HG02623 (cell line): ENCODE measurements around the gene SLC25A39.

Experiments used
- ATAC-seq: cut with Tn5 transposase; IDR thresholded peaks from one replicate; pipeline ENCODE4 v1.9.1; 2021; ENCODE audit warnings: moderate library complexity; ENCODE audit not compliant: unreplicated experiment

The SLC25A39 gene

GRCh38 chr17:44314869-44315661 lies 9.6 kb downstream of the SLC25A39 start:
- no peak for ATAC-seq

DNA sequence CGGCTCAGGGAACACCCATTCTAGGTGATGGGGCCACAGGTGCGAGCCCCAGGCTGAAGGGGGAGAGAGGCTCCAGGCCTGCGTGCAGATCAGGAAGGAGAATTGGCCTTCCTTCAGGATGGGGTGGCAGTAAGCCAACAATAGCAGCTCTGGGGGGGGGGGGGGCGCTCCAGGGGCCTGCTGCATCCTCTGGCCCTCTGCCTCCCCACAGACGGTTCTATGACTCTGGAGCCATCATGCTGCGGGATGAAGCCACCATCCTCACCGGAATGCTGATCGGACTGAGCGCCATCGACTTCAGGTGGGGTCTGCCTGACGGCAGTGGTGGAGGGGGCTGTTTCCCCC lies 10.1 kb downstream of the SLC25A39 start:
- ATAC-seq, result no peak

DNA sequence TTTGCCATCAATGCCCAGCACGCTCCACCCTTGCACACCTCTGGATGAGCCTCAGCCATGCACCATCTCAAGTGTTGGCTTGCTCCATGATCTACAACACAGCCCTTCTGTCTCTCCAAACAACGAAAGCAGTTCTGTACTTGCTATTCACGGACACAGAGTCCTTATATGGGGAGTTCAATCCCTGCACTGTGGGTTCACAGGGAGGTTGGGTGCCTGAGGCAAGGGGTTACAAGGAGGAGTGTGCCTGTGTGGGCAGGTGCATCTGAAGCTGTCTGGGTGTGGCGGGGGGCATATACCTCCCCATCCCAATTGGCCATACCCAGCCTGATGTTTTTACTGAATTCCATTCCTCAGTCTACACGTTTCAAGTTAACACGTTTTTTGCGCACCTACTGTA lies 10.6 kb downstream of the SLC25A39 start:
- no peak for ATAC-seq

GRCh38 chr17:44312396-44313104 lies 12.1 kb downstream of the SLC25A39 start:
- no peak for ATAC-seq

- no peak for ATAC-seq
Observed at GRCh38 chr17:44311562-44312181, 13.0 kb downstream of the SLC25A39 start.

DNA sequence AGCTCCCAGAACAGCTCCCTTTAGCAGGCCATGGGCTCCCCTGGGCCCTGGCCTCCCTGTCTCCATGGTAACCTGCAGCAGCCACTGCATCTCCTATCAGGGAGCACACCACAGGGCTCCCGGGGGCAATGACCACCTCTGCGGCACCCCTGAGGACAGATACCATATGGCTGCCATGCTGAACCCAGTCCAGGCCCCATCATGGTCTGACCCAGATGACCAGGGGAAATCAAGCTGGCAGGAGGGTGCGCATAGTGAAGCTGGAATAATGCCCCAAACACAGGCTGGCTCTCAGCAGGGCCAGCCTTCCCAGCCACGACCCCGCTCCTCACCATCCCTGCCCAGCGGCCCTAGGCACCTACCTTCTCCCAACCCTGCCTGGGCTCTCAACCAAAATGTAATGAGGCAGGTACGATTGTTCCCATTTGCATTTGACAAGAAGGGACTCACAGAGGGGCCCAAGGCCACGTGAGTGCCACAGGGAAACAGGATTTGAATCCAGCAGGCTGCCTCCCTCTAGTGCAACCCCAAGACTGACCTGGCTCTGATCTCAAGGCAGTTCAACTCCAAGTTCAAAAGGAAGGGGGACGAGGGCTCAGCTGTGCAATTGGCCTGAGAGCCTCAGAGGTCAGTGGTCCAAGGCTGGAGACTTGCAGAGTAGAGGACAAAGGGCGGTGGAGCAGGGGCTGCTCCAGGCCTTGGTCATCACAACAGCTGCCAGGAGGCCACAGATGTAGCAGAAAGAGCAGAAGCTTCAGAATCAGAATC lies 13.8 kb downstream of the SLC25A39 start:
- no peak for ATAC-seq

- no peak for ATAC-seq
Observed at GRCh38 chr17:44310188-44310587, 14.4 kb downstream of the SLC25A39 start.

DNA sequence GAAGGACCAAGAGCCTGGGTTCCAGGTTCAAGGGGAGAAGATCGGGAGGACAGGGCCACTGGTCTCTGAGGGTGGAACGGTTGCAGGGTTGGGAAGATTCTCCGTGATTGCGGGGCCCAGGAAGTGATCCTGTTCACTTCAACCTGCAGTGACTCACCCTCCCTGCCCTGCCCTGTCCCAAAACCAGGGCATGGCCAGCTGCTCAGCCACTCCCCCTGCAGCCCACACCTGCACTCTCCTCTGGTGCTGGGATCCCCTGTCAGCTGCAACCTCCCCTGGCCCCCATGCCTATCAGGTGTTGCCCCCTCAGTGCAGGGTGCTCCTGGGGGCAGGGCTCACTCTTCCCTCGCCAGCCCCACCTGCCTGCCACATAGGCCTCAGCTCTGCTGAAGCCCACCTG lies 15.2 kb downstream of the SLC25A39 start:
- ATAC-seq, result no peak

DNA sequence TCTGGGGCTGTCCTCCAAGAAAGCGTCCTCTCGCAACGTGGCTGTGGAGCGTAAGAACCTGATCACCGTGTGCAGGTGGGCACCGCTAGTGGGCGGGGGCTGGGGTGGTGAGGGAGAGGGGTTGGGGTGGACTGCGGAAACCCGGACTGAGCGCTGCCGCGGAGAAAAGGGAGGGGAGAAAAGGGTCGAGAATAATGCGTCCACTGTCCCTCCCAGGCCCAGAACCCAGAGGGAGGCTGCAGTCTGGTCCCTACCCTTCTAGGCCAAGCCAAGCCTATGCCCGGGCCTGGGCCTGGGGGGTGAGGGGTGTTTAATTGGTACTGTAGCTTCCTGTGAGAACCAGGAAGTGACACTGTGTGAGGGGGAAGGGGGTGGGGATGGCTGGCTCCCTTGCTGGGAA lies 15.8 kb downstream of the SLC25A39 start:
- no peak for ATAC-seq

DNA sequence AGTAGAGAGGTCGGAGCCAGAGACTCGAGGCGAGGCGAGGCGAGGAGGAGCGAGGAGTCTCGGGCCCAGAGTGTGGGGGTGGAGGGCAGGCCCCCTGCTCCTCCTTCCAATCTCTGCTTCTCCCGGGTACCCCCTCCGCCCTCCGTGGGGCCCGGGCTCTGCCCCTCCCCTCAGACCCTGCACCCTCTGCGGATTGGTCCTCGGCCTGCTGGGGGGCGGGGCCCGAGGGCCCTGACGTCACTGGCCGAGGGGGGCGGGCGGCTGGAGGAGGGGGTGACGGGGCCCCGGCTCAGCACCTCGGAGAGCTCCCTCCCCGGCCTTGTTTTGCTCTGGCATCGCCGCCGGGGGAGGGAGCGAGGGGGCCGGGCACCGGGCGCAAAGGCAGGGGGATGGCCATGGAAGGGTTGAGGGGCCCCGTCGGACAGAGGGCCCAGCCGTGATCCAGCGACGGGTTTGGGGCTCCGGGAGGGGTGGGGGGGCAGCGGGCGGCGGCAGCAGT lies 16.3 kb downstream of the SLC25A39 start, which contains the start of gene RUNDC3A:
Gene RUNDC3A, plus strand, starts transcription at position 282 of the 499 bp plus-strand sequence. CDS start 232 bp downstream, outside the sequence.
- no peak for ATAC-seq

GRCh38 chr17:44307387-44308186 lies 17.0 kb downstream of the SLC25A39 start:
- no peak for ATAC-seq

DNA sequence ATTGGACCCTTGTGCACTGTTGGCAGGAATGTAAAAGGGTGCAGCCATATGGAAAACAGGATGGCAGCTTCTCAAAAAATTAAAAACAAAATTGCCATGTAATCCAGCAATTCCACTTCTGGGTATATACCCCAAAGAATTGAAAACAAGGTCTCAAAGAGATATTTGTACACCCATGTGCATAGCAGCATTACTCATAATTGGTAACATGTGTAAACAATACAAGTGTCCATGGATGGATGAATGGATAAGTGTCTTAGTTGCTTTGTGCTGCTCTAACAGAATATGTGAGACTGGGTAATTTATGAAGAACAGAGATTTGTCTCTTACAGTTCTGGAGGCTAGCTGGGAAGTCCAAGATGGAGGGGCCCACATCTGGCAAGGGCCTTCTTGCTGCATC lies 20.0 kb downstream of the SLC25A39 start:
- ATAC-seq, result no peak

DNA sequence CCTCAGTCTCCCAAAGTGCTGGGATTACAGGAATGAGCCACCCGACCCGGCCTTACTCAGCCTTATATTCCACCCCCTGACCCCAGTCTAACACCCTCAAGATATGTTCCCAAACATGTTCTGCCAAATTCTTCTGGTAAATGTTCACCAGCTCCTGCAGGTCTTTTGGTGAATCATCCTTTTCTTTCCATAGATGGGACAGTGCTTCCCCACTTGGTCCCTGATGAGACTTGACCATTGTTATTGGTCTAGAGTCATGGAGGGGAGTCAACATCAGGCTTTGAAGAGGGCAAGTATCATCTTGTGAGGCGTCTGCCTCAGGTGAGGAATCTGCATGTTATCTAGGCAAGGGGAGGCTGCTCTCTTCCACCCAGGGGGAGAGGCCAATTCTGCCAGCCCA lies 26.6 kb downstream of the SLC25A39 start:
- no peak for ATAC-seq

GRCh38 chr17:44293509-44294226 lies 31.0 kb downstream of the SLC25A39 start:
- ATAC-seq, result no peak

DNA sequence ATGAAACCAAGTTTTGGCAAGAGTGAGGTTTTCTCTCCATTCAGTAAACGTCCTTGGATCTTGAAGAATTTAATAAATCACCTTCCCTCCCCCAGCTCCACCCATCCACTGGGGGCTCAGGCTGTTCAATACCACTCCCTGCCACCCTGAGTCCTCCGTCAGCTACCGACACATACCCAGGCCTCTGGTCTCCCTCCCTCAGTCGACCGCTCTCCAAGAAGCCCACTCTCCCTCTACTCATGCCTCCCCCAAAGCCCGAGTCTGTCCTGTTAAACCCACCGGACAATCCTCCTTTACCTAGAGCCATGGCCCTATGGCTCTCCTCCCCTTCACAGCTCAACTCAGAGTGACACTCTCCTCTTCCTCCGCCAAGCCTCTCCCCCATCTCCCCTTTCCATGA lies 37.0 kb downstream of the SLC25A39 start:
- ATAC-seq, result no peak

GRCh38 chr17:44284024-44284400 lies 40.6 kb downstream of the SLC25A39 start:
- ATAC-seq, result no peak

GRCh38 chr17:44283344-44284023 lies 41.1 kb downstream of the SLC25A39 start:
- no peak for ATAC-seq

- ATAC-seq, result no peak
Observed at GRCh38 chr17:44282264-44282663, 42.4 kb downstream of the SLC25A39 start.

- ATAC-seq, result no peak
Observed at GRCh38 chr17:44281570-44281969, 43.1 kb downstream of the SLC25A39 start.
